ENCODE data around the gene RANBP9.

Gene RANBP9

GRCh38 chr6:13677878-13678254 is 33.8 kb downstream of the RANBP9 start:
- DNase-seq = no peak

- DNase-seq = no peak
These were observed 35.0 kb downstream of the RANBP9 start for GRCh38 chr6:13676551-13677156.

GRCh38 chr6:13674533-13675190 is 37.0 kb downstream of the RANBP9 start:
- no peak for DNase-seq

GRCh38 chr6:13673825-13674444 is 37.7 kb downstream of the RANBP9 start:
- no peak for DNase-seq

GRCh38 chr6:13673368-13673767 is 38.3 kb downstream of the RANBP9 start:
- no peak for DNase-seq

- DNase-seq = no peak
These were observed 38.7 kb downstream of the RANBP9 start for GRCh38 chr6:13672904-13673303.

GRCh38 chr6:13671548-13672127 is 40.0 kb downstream of the RANBP9 start:
- no peak for DNase-seq

- no peak for DNase-seq
These were observed 42.2 kb downstream of the RANBP9 start for GRCh38 chr6:13669476-13669875.

GRCh38 chr6:13668291-13668928 is 43.2 kb downstream of the RANBP9 start:
- no peak for DNase-seq

- no peak for DNase-seq
These were observed 44.0 kb downstream of the RANBP9 start for GRCh38 chr6:13667655-13668054.

GRCh38 chr6:13666194-13667105 is 45.2 kb downstream of the RANBP9 start:
- no peak for DNase-seq

- no peak for DNase-seq
These were observed 46.8 kb downstream of the RANBP9 start for GRCh38 chr6:13664703-13665352.

- DNase-seq = no peak
These were observed 47.6 kb downstream of the RANBP9 start for GRCh38 chr6:13663986-13664385.

GRCh38 chr6:13662651-13663334 is 48.8 kb downstream of the RANBP9 start:
- no peak for DNase-seq

- no peak for DNase-seq
These were observed 50.0 kb downstream of the RANBP9 start for GRCh38 chr6:13661647-13662046.

GRCh38 chr6:13660893-13661292 is 50.7 kb downstream of the RANBP9 start:
- DNase-seq = no peak

- DNase-seq = no peak
These were observed 51.4 kb downstream of the RANBP9 start for GRCh38 chr6:13660273-13660672.

- no peak for DNase-seq
These were observed 55.9 kb downstream of the RANBP9 start for GRCh38 chr6:13655700-13656099.

GRCh38 chr6:13654496-13654895 is 57.1 kb downstream of the RANBP9 start:
- DNase-seq = no peak

- no peak for DNase-seq
These were observed 58.3 kb downstream of the RANBP9 start for GRCh38 chr6:13653296-13653695.

GRCh38 chr6:13649393-13649792 is 62.2 kb downstream of the RANBP9 start:
- no peak for DNase-seq
